Panc1 (cell line): ENCODE measurements around the gene NOP16.

Experiments
- CTCF ChIP-seq: fragments of 450-650 bp; IDR thresholded peaks from 2 replicates; pipeline ENCODE4 v1.5.1; 2017; ENCODE audit warnings: mild to moderate bottlenecking
- POLR2AphosphoS5 ChIP-seq: IDR thresholded peaks from 2 replicates; pipeline ENCODE4 v1.6.1; 2012; ENCODE audit warnings: mild to moderate bottlenecking, low read depth, low read length, moderate library complexity
- REST ChIP-seq, 2 experiments: IDR thresholded peaks; 2 replicates each; pipeline ENCODE4 v1.6.1; 2011 to 2012; ENCODE audit warnings: low read depth in 2 of 2, control low read depth in 1 of 2, low read length in 1 of 2, mild to moderate bottlenecking in 1 of 2, moderate library complexity in 1 of 2; ENCODE audit not compliant: insufficient read depth in 1 of 2
- SIN3A ChIP-seq: IDR thresholded peaks from 2 replicates; pipeline ENCODE4 v1.6.1; 2012; ENCODE audit warnings: low read depth, mild to moderate bottlenecking, low read length, moderate library complexity, borderline replicate concordance; ENCODE audit not compliant: insufficient read depth
- TCF7L2 ChIP-seq: IDR thresholded peaks from 2 replicates; pipeline ENCODE4 v1.6.1; 2011; ENCODE audit warnings: mild to moderate bottlenecking, low read depth, low read length, inconsistent platforms

GRCh38 chr5:176371621-176372539 lies 16.5 kb downstream of the NOP16 start:
- no peak for TF ChIP-seq CTCF
- no peak for TF ChIP-seq SIN3A
- TF ChIP-seq POLR2AphosphoS5 = no peak
- no peak for TF ChIP-seq REST (IDR thresholded peaks at IDR 0.05; ENCODE audit: insufficient read depth in 1 of 2, low read depth in 2 of 2, low read length in 1 of 2)
- no peak for TF ChIP-seq TCF7L2
